Right kidney (tissue), 1 donor: ENCODE measurements around the gene ZDHHC11.
"Not testable (repeated sequence)": the region's sequence is repeated elsewhere in the genome, so short reads cannot be mapped to it uniquely, and the experiment has no call there.

Experiments
- DNase-seq: peaks from one replicate; pipeline ENCODE4 v3.0.0-alpha.2; 2016

ZDHHC11 gene

DNA sequence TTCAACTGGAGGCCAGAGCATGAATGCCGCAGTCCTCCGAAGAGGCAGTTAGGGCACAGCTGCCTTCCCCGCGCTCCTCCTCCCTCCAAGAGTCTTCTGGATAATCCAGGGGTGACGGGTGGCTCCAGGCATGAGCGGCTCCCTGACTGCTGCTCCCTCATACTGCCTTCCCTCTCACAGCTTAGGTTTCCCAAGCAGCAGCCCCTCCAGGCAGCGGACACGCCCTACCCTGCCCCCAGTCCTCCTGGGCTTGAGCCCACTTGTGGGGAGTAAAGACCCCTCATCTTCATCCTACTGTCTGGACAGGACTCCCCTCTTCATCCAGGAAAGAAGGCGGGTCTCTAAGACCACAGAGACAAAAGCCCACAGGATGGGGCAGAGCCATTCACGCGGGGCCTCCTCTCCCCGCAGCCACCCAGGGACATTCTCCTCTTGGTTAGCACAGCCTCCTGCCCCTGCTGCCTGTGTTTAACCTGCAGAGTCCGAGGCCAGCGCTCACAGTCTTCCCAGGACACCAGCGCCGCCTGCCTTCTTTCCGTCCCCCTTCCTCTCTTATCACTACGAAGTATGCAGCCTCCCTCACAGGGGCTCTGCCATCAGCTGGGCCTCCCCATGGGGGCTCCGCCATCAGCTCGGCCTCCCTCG, 5.6 kb downstream of the ZDHHC11 start:
- DNase-seq = not testable (repeated sequence)

DNA sequence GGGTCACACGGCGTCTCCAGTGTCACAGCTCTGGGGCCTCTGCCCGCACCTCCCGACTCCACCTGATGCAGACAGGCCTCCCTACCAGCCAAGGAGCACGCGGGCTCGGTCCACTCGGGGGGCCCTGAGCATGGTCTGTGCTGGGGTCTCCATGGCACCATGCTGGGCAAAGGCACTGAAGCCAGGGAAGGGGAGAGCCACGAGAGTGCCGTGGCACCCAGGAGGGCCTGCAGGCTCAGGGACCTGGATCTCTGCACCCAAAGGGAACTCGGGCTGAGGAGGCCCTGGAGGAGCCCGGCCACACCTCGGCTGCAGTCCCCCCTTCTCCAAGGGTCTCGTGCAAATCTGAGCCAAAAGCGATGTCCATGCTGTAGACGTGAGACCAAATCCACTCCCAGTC, 6.4 kb downstream of the ZDHHC11 start:
- not testable (repeated sequence) for DNase-seq

DNA sequence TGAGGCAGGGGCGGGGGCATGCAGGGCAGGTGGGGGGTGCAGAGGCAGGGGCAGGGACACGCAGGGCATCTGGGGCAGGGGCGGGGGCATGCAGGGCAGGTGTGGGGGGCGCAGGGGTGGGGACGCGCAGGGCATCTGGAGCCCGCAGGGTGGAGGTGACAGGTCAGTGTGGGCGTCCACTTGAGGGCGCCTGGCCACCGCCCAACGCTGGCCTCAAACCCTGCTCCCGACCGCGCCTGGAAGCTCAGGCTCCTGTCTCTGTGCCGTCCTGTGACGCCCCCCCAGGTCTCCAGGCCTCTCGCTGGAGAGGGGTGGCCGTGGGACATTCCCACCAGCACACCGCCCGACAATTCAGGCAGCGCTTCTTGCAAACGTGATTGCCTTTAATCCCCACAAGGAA, 6.9 kb downstream of the ZDHHC11 start:
- not testable (repeated sequence) for DNase-seq

DNA sequence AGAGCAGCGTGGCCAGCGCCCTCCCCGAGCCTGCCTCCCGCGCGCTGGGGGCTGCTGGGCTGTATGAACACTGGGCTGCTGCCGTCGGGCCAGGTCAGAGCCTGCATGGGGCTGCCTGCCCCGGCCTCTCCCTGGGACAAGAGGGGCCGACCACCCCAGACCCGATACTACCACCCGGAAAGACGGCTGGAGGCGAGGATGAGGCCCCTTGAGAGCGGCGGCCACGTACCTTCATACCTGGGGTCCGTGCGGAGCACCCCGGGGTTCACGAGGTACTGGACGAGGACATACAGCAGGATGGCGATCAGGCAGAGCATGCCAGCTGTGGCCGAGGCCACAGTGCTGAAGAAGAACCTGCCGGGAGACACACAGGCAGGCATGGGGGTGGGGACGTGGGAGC, 7.4 kb downstream of the ZDHHC11 start:
- not testable (repeated sequence) for DNase-seq

DNA sequence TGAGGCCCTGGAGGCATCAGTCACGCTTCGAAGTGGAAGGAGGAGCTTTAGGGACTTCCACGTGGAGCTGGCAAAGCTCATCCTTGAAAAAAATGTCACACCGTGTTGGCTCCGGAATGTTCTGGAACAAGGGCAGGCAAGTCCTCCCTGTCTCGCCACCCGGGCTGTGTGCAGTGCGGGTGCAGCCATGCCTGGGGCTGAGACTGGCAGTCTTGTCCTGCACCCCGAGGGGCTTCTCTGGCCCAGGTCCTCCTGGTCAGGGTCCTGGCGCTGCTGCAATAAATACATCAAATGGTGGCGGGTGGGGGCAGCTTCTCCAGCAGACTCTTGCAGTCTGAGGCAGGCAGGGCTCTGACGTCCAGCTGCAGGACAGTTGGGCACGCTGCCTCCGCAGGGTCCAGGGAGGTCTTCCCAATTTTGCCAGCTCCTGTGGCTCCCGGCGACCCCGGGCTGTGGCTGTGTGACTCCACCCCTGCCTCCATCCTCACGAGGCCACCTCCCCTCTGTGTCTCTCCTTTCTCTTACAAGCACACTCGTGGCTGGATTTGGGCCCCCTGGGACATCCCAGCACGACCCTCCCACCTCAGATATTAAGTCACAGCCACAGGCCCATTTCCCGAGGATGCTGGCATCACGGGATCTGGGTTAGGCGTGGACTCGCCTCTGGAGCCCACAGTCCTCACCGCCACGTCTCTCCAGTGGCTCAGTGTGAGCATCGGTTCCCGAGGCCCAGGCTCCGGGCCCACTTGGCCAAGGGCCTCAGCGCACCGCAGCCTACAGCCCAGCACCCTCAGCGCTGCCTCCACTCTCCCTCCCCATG, 8.2 kb downstream of the ZDHHC11 start:
- DNase-seq = not testable (repeated sequence)

DNA sequence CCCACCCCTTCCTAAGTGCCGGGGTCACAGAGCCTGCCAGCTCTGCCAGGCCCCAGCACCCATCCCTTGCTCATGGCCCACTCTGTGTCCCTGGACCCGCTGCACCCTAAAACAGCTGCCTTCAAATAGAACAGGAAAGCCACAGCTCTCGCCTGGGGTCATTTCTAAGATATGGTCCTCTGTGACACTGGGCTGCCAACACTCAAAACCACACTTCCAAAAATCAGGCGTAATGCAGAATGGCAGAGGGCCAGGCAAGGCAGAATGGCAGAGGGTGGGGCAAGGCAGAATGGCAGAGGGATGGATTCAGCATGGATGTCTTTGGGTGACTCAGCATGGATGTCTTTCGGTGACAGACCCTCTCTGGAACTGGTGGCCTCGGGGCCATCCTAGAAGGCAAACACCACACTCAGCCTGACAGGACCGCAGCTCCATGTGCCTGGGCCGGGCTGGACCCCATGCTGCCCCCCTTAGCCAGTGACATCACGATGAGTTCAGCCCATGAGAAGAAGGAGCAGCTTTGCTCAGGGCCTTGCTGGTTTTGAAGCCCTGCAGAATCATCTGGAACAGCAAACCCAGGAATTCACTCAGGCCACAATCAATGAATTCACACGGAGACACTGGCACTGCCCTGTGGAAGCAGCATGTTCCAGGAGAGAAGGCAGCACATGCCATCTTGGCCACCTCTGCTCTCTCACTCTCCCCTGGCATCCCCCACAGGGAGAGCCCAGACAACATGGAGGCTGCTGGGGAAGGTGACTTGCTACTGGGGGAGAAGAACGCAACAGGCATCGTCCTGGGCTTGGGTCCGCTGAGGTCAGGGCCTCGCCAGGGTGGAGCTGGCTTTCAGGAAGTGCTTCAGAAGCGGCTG, 9.0 kb downstream of the ZDHHC11 start:
- not testable (repeated sequence) for DNase-seq

DNA sequence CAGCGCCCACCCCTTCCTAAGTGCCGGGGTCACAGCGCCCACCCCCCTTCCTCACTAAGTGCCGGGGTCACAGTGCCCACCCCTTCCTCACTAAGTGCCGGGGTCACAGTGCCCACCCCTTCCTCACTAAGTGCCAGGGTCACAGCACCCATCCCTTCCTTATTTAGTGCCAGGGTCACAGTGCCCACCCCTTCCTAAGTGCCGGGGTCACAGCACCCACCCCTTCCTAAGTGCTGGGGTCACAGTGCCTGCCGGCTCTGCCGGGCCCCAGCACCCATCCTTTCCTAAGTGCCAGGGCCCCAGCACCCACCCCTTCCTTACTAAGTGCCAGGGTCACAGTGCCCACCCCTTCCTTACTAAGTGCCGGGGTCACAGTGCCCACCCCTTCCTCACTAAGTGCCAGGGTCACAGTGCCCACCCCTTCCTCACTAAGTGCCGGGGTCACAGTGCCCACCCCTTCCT, 9.8 kb downstream of the ZDHHC11 start:
- not testable (repeated sequence) for DNase-seq

DNA sequence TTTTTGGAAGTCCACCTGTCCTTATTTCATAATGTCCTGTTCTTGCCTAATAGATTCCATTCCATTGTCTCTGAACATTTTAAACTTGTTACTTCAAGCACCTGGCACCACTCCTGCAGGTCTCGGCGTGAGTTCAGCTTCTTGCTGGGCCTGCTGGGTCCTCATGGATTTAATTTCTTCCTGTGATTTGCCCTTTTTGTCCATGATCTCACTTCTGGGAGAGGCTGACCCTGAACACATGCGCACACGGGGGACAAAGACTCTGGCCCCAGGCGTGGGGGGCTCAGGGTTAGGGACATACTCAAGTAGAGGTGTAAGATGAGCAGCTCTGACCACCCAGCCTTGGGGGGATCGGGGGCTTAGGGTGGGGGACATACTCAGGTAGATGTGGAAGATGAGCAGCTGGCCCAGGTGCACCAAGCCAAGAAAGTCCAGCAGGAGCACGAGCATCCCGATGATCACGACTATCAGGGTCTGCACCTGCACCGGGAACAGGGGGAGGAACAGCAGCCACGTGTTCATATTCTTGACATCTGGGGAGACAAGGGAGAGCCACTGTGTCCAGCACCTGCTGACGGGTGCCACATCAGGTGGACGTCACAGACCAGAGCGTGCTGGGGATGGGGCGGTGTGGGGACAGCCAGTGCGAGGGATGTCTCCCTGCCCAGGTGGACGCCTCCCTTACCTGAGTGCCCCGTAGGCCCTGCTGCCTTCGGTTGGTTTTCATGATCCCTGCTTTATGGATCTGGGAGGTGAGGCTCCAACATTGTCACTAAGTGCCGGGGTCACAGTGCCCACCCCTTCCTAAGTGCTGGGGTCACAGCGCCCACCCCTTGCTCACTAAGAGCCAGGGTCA, 10.4 kb downstream of the ZDHHC11 start:
- not testable (repeated sequence) for DNase-seq

DNA sequence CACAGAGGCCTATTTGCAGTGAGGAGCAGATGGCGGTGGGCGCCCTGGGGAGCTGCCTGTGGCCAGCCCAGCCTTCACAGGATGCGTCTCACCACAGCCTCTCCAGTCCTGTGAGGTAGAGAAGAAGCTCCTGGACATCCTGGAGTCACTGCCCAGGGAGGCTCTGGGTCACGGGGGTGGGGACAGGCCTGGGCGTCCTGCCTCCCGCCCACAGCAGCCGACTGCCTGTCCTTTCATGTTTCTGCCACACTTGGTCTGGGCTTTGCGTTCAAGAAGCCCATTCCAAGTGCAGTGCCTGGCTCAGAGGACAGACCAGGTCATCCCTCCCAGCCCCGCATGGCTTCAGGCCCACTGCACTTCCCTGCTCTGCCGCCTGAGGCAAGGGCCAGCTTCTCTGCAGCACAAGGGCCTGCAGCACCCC, 12.3 kb downstream of the ZDHHC11 start:
- not testable (repeated sequence) for DNase-seq

DNA sequence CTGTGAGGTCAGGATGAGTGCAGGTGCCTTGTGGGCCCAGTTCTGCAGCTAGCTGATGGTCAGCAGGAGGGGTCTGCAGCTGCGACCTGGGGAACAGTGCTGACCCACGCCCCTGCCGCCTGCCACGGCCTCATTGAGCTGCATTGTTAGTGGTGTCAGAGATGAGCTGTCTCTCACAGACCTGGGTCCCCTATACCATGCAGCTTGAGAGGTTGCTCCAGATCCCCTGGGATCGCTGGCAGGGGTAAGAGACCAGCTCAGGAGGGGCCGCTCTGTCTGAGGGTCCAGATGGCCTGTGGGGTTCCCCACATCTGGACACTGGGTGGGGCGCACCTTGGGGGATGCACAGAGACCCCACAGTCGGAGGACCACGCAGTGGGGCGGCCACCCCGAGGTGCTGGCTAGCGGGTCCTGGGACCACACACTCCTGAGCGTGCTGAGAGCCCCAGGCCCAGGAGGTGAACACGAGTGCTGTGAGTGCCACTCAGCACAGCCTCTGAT, 13.1 kb downstream of the ZDHHC11 start:
- not testable (repeated sequence) for DNase-seq

DNA sequence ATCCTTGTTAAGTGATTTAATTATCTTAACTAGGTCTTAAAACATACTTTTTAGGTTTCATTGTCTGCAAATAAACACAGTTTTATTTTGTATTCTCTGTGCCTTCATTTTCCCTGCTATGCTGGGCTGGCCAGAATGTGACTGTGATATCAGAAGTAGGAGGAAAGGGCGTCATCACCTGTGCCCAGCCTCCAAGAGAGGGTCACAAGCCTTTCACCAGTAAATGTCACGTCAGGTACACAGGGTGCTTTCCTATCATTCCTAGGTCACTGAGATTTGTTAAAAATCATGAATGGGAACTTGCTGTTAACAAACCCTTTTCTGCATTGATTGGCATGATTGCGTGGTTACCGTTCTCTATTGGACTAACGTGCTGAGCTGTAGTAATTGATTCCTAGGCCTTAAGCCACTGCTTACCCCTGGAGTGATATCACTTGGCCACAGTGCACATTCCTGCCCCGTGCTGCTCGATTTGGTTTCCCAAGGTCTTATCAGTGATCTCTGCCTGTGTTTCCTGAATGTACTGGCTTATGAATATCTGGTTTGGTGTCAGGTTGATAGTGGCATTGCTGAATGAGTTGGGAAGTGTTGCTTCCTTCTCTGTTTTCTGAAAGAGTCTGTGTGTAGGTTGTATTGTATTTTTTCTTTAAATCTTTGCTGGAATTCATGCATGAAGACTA, 14.7 kb downstream of the ZDHHC11 start:
- not testable (repeated sequence) for DNase-seq

DNA sequence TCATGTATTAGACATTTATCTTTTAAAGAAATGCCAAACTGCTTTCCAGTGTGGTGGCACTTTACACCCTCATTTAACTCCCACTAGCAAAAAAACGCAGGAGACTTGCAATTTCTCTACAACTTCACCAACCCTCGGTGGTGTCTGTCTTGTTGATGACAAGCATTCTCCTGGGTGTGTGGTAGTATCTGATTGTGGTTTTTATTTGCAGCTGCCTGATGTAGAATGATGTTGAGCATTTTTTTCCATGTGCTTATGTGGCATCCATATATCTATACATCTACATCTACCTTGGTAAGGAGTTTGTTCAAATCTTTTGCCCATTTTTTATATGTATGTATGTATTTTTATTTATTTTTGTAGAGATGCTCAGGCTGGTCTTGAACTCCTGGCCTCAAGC, 16.8 kb downstream of the ZDHHC11 start:
- DNase-seq = not testable (repeated sequence)

DNA sequence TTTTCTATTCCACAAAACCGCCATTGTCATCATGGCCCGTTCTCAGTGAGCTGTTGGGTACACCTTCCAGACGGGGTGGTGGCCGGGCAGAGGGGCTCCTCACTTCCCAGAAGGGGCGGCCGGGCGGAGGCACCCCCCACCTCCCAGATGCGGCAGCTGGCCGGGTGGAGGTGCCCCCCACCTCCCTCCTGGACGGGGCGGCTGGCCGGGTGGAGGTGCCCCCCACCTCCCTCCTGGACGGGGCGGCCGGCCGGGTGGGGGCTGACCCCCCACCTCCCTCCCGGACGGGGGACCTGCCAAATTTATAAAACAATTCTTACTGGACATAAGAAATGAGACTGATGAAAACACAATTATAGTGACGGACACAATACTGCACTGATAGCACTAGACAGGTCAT, 22.6 kb downstream of the ZDHHC11 start:
- not testable (repeated sequence) for DNase-seq

DNA sequence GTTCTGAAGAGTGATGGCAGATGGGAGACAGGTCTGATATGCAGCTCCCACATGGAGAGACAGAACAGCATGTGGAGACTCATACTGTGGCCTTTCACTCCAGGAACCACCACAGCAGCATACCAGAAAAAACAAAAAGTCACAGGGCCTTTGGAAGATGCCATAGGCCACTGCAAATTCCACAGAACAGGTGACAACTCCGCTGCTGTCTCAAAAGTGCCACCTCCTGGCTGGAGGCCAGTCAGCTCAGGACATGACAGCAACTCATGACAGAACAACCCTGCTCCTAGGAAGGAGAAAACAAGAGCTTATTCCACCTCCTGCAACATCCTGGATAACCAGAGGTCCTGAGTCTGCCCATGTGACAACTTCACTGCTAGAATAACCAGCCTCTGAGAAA, 25.2 kb downstream of the ZDHHC11 start:
- not testable (repeated sequence) for DNase-seq

DNA sequence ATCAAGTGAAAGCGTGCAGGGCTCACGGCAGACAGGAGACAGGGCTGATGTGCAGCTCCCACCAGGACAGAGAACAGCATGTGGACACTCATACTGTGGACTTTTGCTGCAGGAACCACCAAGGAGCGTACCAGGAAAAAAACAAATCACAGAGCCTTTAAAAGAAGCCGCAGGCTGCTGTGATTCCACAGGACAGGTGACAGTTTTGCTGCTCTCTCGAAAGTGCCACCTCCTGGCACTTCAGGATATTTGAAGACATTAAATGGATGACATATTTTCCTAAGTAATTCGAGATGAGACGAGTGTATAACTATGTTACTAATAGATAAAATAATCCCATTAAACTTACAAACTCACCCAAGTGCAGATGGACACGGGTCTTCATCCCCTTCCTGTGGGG, 29.3 kb downstream of the ZDHHC11 start:
- DNase-seq = no peak

DNA sequence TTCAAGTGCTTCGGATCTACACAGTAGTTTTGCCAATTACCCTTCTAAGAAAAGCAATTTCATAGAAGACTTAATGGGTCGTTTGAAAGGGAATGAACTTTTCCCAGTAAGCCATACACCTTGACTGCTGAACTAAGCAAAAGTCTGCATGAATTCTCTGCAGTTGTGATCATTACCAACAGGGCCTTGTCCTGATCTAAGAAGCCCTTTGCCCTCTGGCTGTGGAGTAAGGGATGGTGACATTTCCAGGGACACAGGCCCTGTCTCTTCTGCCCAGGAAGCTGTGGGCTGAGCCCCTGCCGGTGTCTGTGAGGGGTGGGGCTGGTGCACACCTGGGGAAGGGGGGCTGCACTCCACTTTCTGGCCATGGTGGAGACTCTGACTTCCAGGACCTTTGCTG, 30.5 kb downstream of the ZDHHC11 start:
- no peak for DNase-seq

DNA sequence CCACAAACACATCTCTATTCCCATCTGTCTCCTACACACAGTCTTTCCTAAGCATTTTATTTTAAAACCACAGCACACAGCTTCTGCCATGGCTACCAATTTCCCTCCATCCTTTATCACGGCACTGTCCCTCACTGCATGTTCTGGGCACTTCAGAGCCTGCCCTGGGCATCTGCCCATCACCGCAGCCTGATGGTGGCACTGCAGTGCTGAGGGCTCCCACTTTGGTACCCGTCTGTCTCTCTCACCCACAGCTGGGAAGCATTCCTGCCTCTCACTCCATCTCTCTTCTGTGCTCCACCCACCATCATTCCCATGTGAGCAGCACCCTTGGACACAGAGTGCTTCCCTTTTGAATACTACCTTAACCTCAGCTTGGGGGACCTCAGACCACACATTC, 31.7 kb downstream of the ZDHHC11 start:
- DNase-seq = no peak

DNA sequence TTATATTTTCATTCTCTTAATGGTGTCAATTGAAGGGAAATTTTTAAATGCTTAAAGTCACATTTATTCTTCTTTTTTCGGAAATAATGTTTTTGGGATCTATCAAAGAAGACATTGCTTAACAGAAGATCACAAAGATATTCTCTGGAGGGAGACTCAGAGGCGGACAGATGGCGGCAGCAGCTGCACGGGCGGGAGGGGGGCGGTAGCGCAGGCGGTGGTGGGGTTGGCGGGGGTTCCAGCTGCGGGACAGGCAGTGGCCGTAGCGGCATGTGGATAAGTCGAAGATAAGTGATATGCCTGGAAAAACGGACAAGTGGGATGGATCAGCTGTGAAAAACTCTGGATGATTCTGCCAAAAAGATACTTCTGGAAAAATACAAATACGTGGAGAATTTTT, 34.6 kb downstream of the ZDHHC11 start:
- no peak for DNase-seq

DNA sequence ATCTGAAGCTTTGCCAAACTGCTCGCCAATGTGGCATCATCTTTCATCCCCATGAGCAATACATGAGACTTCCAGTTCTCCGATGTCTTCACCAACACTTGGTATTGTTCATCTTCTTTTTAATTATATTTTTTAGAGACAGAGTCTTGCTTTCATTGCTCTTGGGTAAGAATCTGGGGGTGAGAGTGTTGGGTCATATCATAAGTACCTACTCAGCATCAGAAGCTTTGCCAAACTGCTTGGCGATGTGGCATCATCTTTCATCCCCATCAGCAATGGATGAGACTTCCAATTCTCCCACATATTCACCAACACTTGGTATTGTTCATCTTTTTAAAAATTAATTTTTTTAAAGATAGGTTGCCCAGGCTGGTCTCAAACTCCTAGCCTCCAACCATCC, 35.3 kb downstream of the ZDHHC11 start:
- no peak for DNase-seq

DNA sequence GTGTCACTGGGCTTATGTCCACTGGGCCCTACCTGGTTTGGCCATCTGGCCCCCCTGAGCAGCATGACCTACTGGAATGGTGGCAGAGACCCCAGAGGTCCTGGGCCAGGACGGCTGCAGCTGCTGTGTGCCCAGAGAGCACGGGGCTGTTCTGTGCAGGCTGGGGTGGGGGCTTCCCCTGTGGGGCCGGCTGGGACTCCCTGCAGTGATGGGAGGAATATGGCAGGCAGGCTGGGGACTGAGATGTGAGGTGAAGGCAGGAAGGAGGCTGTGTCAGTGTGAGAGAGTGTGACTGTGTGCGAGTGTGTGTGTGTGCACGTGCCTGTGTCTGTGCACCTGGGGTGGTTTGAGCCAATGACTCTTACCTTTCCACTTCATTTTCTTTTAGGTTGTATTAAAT, 37.2 kb downstream of the ZDHHC11 start:
- not testable (repeated sequence) for DNase-seq

DNA sequence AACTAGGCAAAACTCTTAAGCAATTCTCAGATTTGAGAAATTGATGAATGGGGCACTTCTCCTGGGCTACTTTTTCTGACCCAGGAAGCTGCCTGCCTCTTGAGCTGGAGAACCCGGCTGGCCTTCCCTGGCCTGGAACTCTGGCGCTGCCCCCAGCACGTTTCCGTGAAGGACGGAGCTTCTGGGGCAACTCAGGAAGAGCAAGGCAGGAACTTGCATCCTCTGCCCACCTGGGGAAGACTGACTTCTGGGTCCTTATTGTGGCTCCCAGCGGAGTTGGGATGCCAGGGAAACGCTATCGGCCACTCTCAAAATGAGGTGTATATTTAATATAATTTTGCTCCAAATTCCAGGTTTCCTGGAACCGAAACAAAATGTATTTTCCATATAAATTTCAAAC, 39.4 kb downstream of the ZDHHC11 start:
- not testable (repeated sequence) for DNase-seq
